ENCODE measurements around the gene SYVN1. TPM values are rescaled to one million over a fixed set of nuclear protein-coding genes. Genes with fewer than 3 reads are reported as not detected.

Gene SYVN1
- total and polyA plus RNA-seq, 10 donors: 35.1 to 152 (median 98.6) TPM

- no peak for TF ChIP-seq CTCF (IDR thresholded peaks at IDR 0.05 in 8 of 11, conservative IDR thresholded peaks at IDR 0.05 in 3 of 11)
- peak in 1 of 3 donors; percentile 26 for TF ChIP-seq POLR2AphosphoS5 (IDR thresholded peaks at IDR 0.05)
- 81 to 84% (median 82%) methylated on average over 9 to 19 of the region's 19 CpGs for WGBS, 5 donors
- H3K4me3 ChIP-seq: peak overlapping the region in 4 of 8 donors; percentile 4 to 95 (median 84)
- H3K27ac ChIP-seq: peak overlapping the region in 5 of 8 donors; percentile 7 to 100 (median 95)
- H3K4me1 ChIP-seq: peaks cover 36 to 82% (median 54%) of the 10 kb centered on the region in 6 donors
- intact Hi-C loops (cut with DNase I; ENCODE audit: low total_unique reads): no loop called here
- DNase-seq: peak; percentile 77
- H3K36me3 ChIP-seq: peaks cover 14 to 72% (median 70%) of the 10 kb centered on the region in 6 donors
- H3K9me3 ChIP-seq: no peaks in the 10 kb centered on the region
- no peaks in the 10 kb centered on the region for H3K27me3 ChIP-seq (replicated peaks in 1 of 7)
Observed at GRCh38 chr11:65130631-65131416, 3.5 kb downstream of the SYVN1 start.

GRCh38 chr11:65129649-65130441, 4.5 kb downstream of the SYVN1 start:
- Histone ChIP-seq H3K4me3 (peak overlapping the region in 2 of 8 donors; percentile 6 to 77), H3K4me1 (peaks cover 31 to 77% (median 47%) of the 10 kb centered on the region in 6 donors), H3K27me3 (replicated peaks in 1 of 7) (no peaks in the 10 kb centered on the region), H3K27ac (peak overlapping the region in 4 of 8 donors; percentile 92 to 100 (median 96)), H3K36me3 (peaks cover 14 to 82% (median 80%) of the 10 kb centered on the region in 6 donors), H3K9me3 (no peaks in the 10 kb centered on the region)
- peak; percentile 82 for DNase-seq
- TF ChIP-seq POLR2AphosphoS5 (IDR thresholded peaks at IDR 0.05) (peak; percentile 51 to 65 (median 65)), POLR2A (IDR thresholded peaks at IDR 0.05) (no peak), CTCF (IDR thresholded peaks at IDR 0.05 in 8 of 11, conservative IDR thresholded peaks at IDR 0.05 in 3 of 11) (peak in 5 of 11 experiments; percentile 10 to 42 (median 25))
- intact Hi-C loops (cut with DNase I; ENCODE audit: low total_unique reads): no loop called here
- WGBS, 5 donors: 84 to 91% (median 87%) methylated on average over 7 to 13 of the region's 13 CpGs

- no peak overlapping the region for H3K4me3 ChIP-seq
- no peaks in the 10 kb centered on the region for H3K27me3 ChIP-seq (replicated peaks in 1 of 7)
- peak overlapping the region in 1 of 8 donors; percentile 38 for H3K27ac ChIP-seq
- no peaks in the 10 kb centered on the region for H3K9me3 ChIP-seq
- intact Hi-C loops (cut with DNase I; ENCODE audit: low total_unique reads): no loop called here
- H3K4me1 ChIP-seq: peaks cover 30 to 85% (median 46%) of the 10 kb centered on the region in 6 donors
- peaks cover 14 to 92% (median 86%) of the 10 kb centered on the region in 6 donors for H3K36me3 ChIP-seq
- TF ChIP-seq POLR2A (IDR thresholded peaks at IDR 0.05) (no peak), POLR2AphosphoS5 (IDR thresholded peaks at IDR 0.05) (peak; percentile 24 to 59 (median 30))
- DNase-seq: peak; percentile 67
- WGBS, 5 donors: 84 to 92% (median 87%) methylated on average over 13 to 15 of the region's 15 CpGs
Observed at GRCh38 chr11:65128182-65129145, 5.9 kb downstream of the SYVN1 start.
